ENCODE data around the gene GSTP1.

DNA sequence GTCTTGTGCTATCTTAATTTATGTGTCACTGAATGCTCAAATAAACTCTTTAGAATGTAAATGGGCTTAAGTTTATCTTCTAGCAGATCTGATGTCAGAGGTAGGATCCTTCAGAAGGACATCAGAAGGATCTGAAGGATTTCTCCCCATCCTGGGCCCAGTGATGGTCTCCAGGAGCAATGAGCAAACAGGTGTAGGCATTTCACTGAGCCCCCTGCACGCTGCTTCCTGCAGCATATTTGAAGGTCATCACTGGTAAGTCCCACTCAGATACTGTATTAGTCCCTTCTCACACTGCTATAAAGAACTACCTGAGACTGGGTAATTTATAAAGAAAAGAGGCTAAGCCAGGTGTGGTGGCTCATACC lies 4.5 kb downstream of the GSTP1 start:
- TF ChIP-seq, protein P1, sequence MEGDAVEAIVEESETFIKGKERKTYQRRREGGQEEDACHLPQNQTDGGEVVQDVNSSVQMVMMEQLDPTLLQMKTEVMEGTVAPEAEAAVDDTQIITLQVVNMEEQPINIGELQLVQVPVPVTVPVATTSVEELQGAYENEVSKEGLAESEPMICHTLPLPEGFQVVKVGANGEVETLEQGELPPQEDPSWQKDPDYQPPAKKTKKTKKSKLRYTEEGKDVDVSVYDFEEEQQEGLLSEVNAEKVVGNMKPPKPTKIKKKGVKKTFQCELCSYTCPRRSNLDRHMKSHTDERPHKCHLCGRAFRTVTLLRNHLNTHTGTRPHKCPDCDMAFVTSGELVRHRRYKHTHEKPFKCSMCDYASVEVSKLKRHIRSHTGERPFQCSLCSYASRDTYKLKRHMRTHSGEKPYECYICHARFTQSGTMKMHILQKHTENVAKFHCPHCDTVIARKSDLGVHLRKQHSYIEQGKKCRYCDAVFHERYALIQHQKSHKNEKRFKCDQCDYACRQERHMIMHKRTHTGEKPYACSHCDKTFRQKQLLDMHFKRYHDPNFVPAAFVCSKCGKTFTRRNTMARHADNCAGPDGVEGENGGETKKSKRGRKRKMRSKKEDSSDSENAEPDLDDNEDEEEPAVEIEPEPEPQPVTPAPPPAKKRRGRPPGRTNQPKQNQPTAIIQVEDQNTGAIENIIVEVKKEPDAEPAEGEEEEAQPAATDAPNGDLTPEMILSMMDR (IDR thresholded peaks at IDR 0.05; ENCODE audit: insufficient read depth, low read length, poor library complexity, severe bottlenecking), result no peak
- TF ChIP-seq EZH2phosphoT487 (conservative IDR thresholded peaks at IDR 0.05; ENCODE audit: low read length), result no peak

Measured in SU-DHL-6 (cell line).